NCI-H146 treated with DMSO at 0.1 percent for 48 hours (cell line): ENCODE data around the gene DGKD.
"Not testable (repeated sequence)": the region's sequence is repeated elsewhere in the genome, so short reads cannot be mapped to it uniquely, and the experiment has no call there.

Experiments
- DNase-seq: peaks from one replicate; lab custom pipeline; 2025; ENCODE audit not compliant: unreplicated experiment; lab: John Stamatoyannopoulos, UW

DGKD gene

GRCh38 chr2:233336091-233336490 lies 18.2 kb upstream of the DGKD start:
- not testable (repeated sequence) for DNase-seq

GRCh38 chr2:233336541-233336940 lies 17.8 kb upstream of the DGKD start:
- DNase-seq: no peak

GRCh38 chr2:233338046-233338445 lies 16.2 kb upstream of the DGKD start:
- no peak for DNase-seq

GRCh38 chr2:233338812-233339368 lies 15.4 kb upstream of the DGKD start:
- no peak for DNase-seq

GRCh38 chr2:233339427-233339826 lies 14.9 kb upstream of the DGKD start:
- no peak for DNase-seq

- DNase-seq: no peak
Measured at GRCh38 chr2:233341296-233341695, 13.0 kb upstream of the DGKD start.

- no peak for DNase-seq
Measured at GRCh38 chr2:233342301-233342700, 12.0 kb upstream of the DGKD start.

- no peak for DNase-seq
Measured at GRCh38 chr2:233343171-233343705, 11.1 kb upstream of the DGKD start.

- DNase-seq: no peak
Measured at GRCh38 chr2:233346376-233346775, 7.9 kb upstream of the DGKD start.

- no peak for DNase-seq
Measured at GRCh38 chr2:233346930-233347329, 7.4 kb upstream of the DGKD start.

- no peak for DNase-seq
Measured at GRCh38 chr2:233349005-233349998, 5.0 kb upstream of the DGKD start.

GRCh38 chr2:233350708-233351107 lies 3.6 kb upstream of the DGKD start:
- no peak for DNase-seq

- DNase-seq: no peak
Measured at GRCh38 chr2:233351423-233351822, 2.9 kb upstream of the DGKD start.

GRCh38 chr2:233352141-233352842 lies 2.0 kb upstream of the DGKD start:
- DNase-seq: no peak

- no peak for DNase-seq
Measured at GRCh38 chr2:233353101-233353768, 1.1 kb upstream of the DGKD start.

- DNase-seq: no peak
Measured at GRCh38 chr2:233354500-233354924, 218 bp downstream of the DGKD start.

- DNase-seq: no peak
Measured at GRCh38 chr2:233354971-233355574, 779 bp downstream of the DGKD start.

- no peak for DNase-seq
Measured at GRCh38 chr2:233355916-233356315, 1.6 kb downstream of the DGKD start.

GRCh38 chr2:233356546-233357308 lies 2.4 kb downstream of the DGKD start:
- no peak for DNase-seq

GRCh38 chr2:233358335-233358734 lies 4.0 kb downstream of the DGKD start:
- DNase-seq: no peak
